PFSK-1 (cell line): ENCODE measurements around the gene EPM2A.

Experiments used
- FOXP2 ChIP-seq: optimal IDR thresholded peaks from 2 replicates; pipeline ENCODE3; 2011; ENCODE audit warnings: borderline replicate concordance, control low read depth, inconsistent platforms; ENCODE audit not compliant: insufficient read depth; ENCODE audit errors: extremely low read length, extremely low read depth
- POLR2AphosphoS5 ChIP-seq: IDR thresholded peaks from 2 replicates; pipeline ENCODE4 v1.6.1; 2012; ENCODE audit warnings: low read depth, mild to moderate bottlenecking, control low read depth, low read length, moderate library complexity
- SIN3A ChIP-seq: IDR thresholded peaks from 2 replicates; pipeline ENCODE4 v1.6.1; 2012; ENCODE audit warnings: mild to moderate bottlenecking, low read length, moderate library complexity, borderline replicate concordance; ENCODE audit not compliant: insufficient read depth
- TAF1 ChIP-seq: IDR thresholded peaks from 2 replicates; pipeline ENCODE4 v1.6.1; 2012; ENCODE audit warnings: low read length, control low read depth, borderline replicate concordance; ENCODE audit not compliant: insufficient read depth
- TF ChIP-seq, protein P1 (sequence below), 2 experiments: IDR thresholded peaks; 2 replicates each; pipeline versions ENCODE4 v1.6.1 to v1.8.0; 2011 to 2012; ENCODE audit warnings: low read depth in 2 of 2, low read length in 2 of 2, control low read depth in 1 of 2, inconsistent platforms in 1 of 2, mild to moderate bottlenecking in 1 of 2, moderate library complexity in 1 of 2; ENCODE audit not compliant: insufficient read depth in 1 of 2

Gene EPM2A

DNA sequence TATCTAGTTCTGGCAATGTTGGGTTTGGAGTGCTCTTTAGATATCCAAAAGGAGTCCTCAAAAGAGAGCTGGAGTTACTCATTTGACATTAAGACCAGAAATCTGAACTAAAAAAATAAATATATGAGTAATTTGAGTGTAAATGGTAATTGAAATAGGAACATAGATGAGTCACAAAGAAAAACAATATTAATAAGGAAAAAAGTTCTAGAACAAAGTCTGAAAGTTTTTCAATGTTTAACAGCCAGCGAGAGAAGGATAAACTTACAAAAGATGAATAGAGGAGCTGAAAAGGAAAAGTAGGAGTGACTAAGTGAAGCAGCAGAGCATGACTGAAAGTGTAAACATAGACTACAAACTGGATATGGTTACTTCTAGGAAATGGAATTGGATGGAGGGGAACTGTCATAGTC lies 46.8 kb downstream of the EPM2A start:
- TF ChIP-seq POLR2AphosphoS5: no peak
- TF ChIP-seq SIN3A: no peak
- TF ChIP-seq FOXP2: no peak
- TF ChIP-seq, protein P1, sequence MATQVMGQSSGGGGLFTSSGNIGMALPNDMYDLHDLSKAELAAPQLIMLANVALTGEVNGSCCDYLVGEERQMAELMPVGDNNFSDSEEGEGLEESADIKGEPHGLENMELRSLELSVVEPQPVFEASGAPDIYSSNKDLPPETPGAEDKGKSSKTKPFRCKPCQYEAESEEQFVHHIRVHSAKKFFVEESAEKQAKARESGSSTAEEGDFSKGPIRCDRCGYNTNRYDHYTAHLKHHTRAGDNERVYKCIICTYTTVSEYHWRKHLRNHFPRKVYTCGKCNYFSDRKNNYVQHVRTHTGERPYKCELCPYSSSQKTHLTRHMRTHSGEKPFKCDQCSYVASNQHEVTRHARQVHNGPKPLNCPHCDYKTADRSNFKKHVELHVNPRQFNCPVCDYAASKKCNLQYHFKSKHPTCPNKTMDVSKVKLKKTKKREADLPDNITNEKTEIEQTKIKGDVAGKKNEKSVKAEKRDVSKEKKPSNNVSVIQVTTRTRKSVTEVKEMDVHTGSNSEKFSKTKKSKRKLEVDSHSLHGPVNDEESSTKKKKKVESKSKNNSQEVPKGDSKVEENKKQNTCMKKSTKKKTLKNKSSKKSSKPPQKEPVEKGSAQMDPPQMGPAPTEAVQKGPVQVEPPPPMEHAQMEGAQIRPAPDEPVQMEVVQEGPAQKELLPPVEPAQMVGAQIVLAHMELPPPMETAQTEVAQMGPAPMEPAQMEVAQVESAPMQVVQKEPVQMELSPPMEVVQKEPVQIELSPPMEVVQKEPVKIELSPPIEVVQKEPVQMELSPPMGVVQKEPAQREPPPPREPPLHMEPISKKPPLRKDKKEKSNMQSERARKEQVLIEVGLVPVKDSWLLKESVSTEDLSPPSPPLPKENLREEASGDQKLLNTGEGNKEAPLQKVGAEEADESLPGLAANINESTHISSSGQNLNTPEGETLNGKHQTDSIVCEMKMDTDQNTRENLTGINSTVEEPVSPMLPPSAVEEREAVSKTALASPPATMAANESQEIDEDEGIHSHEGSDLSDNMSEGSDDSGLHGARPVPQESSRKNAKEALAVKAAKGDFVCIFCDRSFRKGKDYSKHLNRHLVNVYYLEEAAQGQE (IDR thresholded peaks at IDR 0.05; ENCODE audit: insufficient read depth in 1 of 2, low read depth in 2 of 2, low read length in 2 of 2): no peak
- peak; percentile 20; the same call in 1 of the 2 replicates for TF ChIP-seq TAF1

GRCh38 chr6:145685932-145686331 lies 49.4 kb downstream of the EPM2A start:
- TF ChIP-seq SIN3A (no peak), POLR2AphosphoS5 (no peak), FOXP2 (no peak), TAF1 (no peak)
- TF ChIP-seq, protein P1 (IDR thresholded peaks at IDR 0.05; ENCODE audit: insufficient read depth in 1 of 2, low read depth in 2 of 2, low read length in 2 of 2): no peak

DNA sequence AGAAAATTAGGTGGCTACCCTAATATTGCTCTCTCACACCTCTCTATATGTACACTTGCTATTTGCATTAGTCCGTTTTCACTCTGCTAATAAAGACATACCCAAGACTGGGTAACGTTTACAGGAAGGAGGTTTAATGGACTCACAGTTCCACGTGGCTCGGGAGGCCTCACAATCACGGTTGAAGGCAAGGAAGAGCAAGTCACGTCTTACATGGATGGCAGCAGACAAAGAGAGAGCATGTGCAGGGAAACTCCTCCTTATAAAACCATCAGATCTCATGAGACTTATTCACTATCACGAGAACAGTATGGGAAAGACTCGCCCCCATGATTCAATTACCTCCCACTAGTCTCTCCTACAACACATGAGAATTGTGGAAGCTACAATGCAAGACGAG lies 53.4 kb downstream of the EPM2A start:
- TF ChIP-seq TAF1: no peak
- TF ChIP-seq, protein P1 (IDR thresholded peaks at IDR 0.05; ENCODE audit: insufficient read depth in 1 of 2, low read depth in 2 of 2, low read length in 2 of 2): no peak
- TF ChIP-seq POLR2AphosphoS5: no peak
- no peak for TF ChIP-seq FOXP2
- TF ChIP-seq SIN3A: no peak

DNA sequence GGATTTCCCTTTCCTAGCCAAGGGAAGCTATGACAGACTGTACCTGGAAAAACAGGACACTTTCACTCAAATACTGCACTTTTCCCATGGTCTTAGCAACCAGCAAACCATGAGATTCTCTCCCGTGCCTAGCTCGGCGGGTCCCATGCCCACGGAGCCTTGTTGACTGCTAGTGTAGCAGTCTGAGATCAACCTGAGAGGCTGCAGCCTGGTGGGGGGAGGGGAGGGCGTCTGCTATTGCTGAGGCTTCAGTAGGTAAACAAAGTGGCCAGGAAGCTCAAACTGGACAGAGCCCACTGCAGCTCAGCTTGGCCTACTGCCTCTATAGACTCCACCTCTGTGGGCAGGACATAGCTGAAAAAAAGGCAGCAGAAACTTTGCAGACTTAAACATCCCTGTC lies 61.8 kb downstream of the EPM2A start:
- TF ChIP-seq POLR2AphosphoS5 (no peak), SIN3A (no peak), FOXP2 (no peak), TAF1 (no peak)
- TF ChIP-seq, protein P1 (IDR thresholded peaks at IDR 0.05; ENCODE audit: insufficient read depth in 1 of 2, low read depth in 2 of 2, low read length in 2 of 2): no peak

GRCh38 chr6:145670311-145670710 lies 65.0 kb downstream of the EPM2A start:
- TF ChIP-seq, protein P1 (IDR thresholded peaks at IDR 0.05; ENCODE audit: insufficient read depth in 1 of 2, low read depth in 2 of 2, low read length in 2 of 2): no peak
- no peak for TF ChIP-seq TAF1
- no peak for TF ChIP-seq POLR2AphosphoS5
- TF ChIP-seq FOXP2: no peak
